ENCODE data around the gene C14orf119. TPM values are rescaled to one million over a fixed set of nuclear protein-coding genes. Genes with fewer than 3 reads are reported as not detected.

The C14orf119 gene
- total RNA-seq, 1 experiment from 2014 or later, result 65.1 TPM

DNA sequence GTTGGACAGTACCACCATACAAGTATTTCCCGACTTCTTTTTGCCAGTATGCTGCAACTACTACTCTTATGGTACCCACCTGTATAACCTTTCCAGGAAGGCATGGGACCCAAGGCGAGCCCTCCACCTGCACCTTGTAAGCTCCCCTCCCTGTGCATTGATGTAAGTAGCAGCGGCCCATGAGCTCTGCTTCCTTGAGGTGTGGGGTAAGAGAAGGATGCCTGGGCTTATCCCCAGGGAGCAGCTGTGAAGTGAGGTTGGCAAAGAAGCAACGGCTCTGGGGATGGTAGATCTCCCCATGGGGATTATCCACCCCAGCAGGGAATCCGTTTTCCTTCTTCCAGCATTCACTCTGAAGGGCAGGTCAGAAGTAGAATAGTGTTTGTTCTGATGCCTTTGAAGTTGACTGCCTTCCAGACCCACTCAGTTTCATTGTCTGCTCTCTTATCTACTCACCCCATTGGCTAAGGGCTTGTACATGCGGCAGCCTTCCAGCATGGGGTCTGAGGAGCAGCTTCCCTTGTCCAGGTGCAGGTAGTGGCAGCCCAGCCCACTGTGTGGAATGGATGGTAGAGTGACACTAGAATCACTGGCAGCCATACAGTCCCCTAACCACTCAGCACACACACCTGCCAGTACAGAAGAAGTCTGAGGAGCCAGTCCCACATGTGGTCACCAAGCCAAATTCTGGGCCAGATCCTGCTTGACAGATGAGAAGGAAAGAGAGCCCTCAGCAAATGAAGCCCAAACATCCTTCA lies 6.1 kb downstream of the C14orf119 start:
- TF ChIP-seq, protein P1, sequence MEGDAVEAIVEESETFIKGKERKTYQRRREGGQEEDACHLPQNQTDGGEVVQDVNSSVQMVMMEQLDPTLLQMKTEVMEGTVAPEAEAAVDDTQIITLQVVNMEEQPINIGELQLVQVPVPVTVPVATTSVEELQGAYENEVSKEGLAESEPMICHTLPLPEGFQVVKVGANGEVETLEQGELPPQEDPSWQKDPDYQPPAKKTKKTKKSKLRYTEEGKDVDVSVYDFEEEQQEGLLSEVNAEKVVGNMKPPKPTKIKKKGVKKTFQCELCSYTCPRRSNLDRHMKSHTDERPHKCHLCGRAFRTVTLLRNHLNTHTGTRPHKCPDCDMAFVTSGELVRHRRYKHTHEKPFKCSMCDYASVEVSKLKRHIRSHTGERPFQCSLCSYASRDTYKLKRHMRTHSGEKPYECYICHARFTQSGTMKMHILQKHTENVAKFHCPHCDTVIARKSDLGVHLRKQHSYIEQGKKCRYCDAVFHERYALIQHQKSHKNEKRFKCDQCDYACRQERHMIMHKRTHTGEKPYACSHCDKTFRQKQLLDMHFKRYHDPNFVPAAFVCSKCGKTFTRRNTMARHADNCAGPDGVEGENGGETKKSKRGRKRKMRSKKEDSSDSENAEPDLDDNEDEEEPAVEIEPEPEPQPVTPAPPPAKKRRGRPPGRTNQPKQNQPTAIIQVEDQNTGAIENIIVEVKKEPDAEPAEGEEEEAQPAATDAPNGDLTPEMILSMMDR (conservative IDR thresholded peaks at IDR 0.05), result no peak
- no CpG with 5 or more reads among the region's 6 CpGs for WGBS (ENCODE audit: extremely low coverage, insufficient read length, low lambda C conversion rate)
- no peak overlapping the region for H2BK15ac ChIP-seq (ENCODE audit: low read depth, low read length)
- no peak overlapping the region for H3K4ac ChIP-seq (ENCODE audit: low read depth, low read length)
- Mint-ChIP-seq H3K9me3 (no peaks in the 10 kb centered on the region), H3K36me3 (ENCODE audit: insufficient read depth in 1 of 3, low read depth in 3 of 3) (peaks cover 11 to 25% (median 24%) of the 10 kb centered on the region in 3 experiments), H3K4me1 (peaks cover 51 to 62% of the 10 kb centered on the region in 2 experiments), H3K27me3 (ENCODE audit: low read depth) (peaks cover 27% of the 10 kb centered on the region), H3K27ac (no peak overlapping the region), H3K4me3 (no peak overlapping the region)
- no peak overlapping the region for H3K23ac ChIP-seq (ENCODE audit: insufficient read length, low read depth, low read length)
- H3K18ac ChIP-seq (ENCODE audit: insufficient read length, low read depth, low read length), result no peak overlapping the region
- H2BK120ac ChIP-seq (ENCODE audit: low read depth, low read length, poor library complexity, severe bottlenecking), result no peak overlapping the region
- H3T11ph ChIP-seq (ENCODE audit: low read length), result no peak overlapping the region
- no peak overlapping the region for H2AK5ac ChIP-seq (ENCODE audit: insufficient read length, low read length)
- no peak overlapping the region for H3K14ac ChIP-seq (ENCODE audit: insufficient read depth, low read length)
- H2AFZ ChIP-seq (ENCODE audit: low read length), result no peak overlapping the region
- no peak overlapping the region for H2BK5ac ChIP-seq (ENCODE audit: insufficient read length, low read length)
- H4K5ac ChIP-seq (ENCODE audit: insufficient read length, low read depth, low read length), result no peak overlapping the region
- no peak overlapping the region for H4K91ac ChIP-seq (ENCODE audit: insufficient read length, low read depth, low read length)
- H3K4me2 ChIP-seq (ENCODE audit: insufficient read depth, insufficient read length, low read length), result no peak overlapping the region
- H2BK12ac ChIP-seq (ENCODE audit: insufficient read length, low read depth, low read length), result no peak overlapping the region
- no peak overlapping the region for H2BK20ac ChIP-seq (ENCODE audit: low read depth, low read length, poor library complexity, severe bottlenecking)
- H3K27me3 ChIP-seq (ENCODE audit: insufficient read depth, low read length), result no peaks in the 10 kb centered on the region
- no peaks in the 10 kb centered on the region for H4K20me1 ChIP-seq (ENCODE audit: control insufficient read depth, insufficient read depth, insufficient read length)
- peaks cover 2% of the 10 kb centered on the region for H3K79me1 ChIP-seq (ENCODE audit: insufficient read depth, low read depth, low read length, poor library complexity, severe bottlenecking)
- H3K27ac ChIP-seq (ENCODE audit: insufficient read length, low read depth, low read length), result no peak overlapping the region
- no peaks in the 10 kb centered on the region for H3K9me3 ChIP-seq (ENCODE audit: control insufficient read depth, low read depth, low read length)
- no peaks in the 10 kb centered on the region for H3K23me2 ChIP-seq (ENCODE audit: insufficient read length, low read depth, low read length, poor library complexity, severe bottlenecking)
- no peak overlapping the region for H4K8ac ChIP-seq (replicated peaks; ENCODE audit: insufficient read length, low read depth, low read length)
- no peaks in the 10 kb centered on the region; the same call in 1 of the 2 replicates for H3K4me1 ChIP-seq (ENCODE audit: insufficient read depth, low read length)
- DNase-seq, result no peak
- H3K79me2 ChIP-seq (ENCODE audit: insufficient read depth, low read length), result peaks cover 4% of the 10 kb centered on the region; the same call in 1 of the 2 replicates
- no peak overlapping the region for H3K56ac ChIP-seq (ENCODE audit: insufficient read length, low read depth, low read length)
- no peak overlapping the region for H3K9ac ChIP-seq (ENCODE audit: extremely low read depth, insufficient read length, low read length)

All from H9 (cell line).